ENCODE results near the gene SAFB. TPM values are rescaled to one million over a fixed set of nuclear protein-coding genes. Genes with fewer than 3 reads are reported as not detected.

SAFB gene
- polyA plus RNA-seq, 1 of the 3 experiments (the other 2 are of a cell fraction): 90.0 TPM

DNA sequence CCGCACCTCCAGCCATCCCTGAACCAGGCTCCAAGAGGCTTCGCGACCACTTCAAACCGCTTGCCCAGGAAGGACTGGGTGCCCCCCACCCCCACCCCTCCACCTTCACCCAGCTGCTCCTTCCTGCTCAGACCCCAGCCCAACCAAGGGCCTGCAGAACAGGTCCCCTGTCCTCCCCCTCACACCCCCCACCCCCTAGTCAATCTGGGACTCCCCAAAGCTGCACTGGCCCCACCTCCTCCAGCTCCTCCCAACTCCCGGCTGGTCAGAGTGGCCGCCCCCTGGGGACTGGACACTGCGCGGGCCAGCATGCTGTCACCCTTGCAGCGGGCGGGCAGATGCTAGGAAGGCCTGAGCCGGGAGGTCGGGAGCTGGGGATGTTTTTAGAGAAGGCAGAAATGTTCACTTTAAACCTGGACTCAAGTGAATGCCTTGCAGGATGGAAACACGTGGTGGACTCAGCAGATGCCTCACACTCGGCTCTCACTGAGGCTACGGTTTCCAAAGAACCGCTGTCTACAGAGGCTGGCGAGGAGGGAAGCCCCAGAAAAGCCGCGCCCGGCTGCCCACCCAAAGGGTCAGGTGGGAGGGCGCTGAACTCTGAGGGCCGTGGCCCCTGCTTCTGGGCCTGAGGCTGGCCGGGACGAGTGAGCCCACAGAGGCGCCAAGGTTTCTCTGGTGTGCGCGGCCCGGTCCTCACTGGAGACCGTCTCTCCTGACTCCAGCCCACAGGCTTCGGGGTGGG, 75.2 kb downstream of the SAFB start:
- POLR2A ChIA-PET: interaction anchor here (1.5 kb wide), 1 partner anchor 9 kb away, joined by 5 read pairs; the partner anchor contains the start of gene RPL36
- Histone ChIP-seq H3K4me2 (no peak overlapping the region), H2AFZ (ENCODE audit: low read depth) (no peak overlapping the region), H3K79me2 (ENCODE audit: insufficient read depth) (peaks cover 31% of the 10 kb centered on the region; the same call in 1 of the 2 replicates), H3K4me3 (ENCODE audit: low read depth in 2 of 2, low read length in 1 of 2) (no peak overlapping the region), H3K9me2 (no peaks in the 10 kb centered on the region), H3K9ac (no peak overlapping the region), H3K27ac (ENCODE audit: low read depth in 2 of 2, low read length in 1 of 2) (no peak overlapping the region; a peak in 1 of 4 replicates), H4K20me1 (ENCODE audit: insufficient read depth) (peaks cover 40% of the 10 kb centered on the region), H3F3A (replicated peaks; ENCODE audit: insufficient read depth) (peaks cover 29% of the 10 kb centered on the region), H3K27me3 (ENCODE audit: insufficient read depth) (no peaks in the 10 kb centered on the region), H3K4me1 (ENCODE audit: control insufficient read depth in 1 of 2, insufficient read depth in 2 of 2, low read depth in 1 of 2, low read length in 1 of 2) (peaks cover 0 to 11% of the 10 kb centered on the region in 2 experiments; a peak in 1 of 4 replicates), H3K36me3 (replicated peaks in 1 of 2; ENCODE audit: control insufficient read depth in 1 of 2, insufficient read depth in 2 of 2, low read length in 1 of 2) (peaks cover 15 to 63% of the 10 kb centered on the region in 2 experiments), H3K9me3 (no peaks in the 10 kb centered on the region)
- WGBS (ENCODE audit: low lambda C conversion rate): 95% methylated on average over 21 of the region's 30 CpGs
- TF ChIP-seq RXRA (IDR thresholded peaks at IDR 0.05; ENCODE audit: borderline replicate concordance, low read depth): no peak
- no peak for TF ChIP-seq CHD2 (IDR thresholded peaks at IDR 0.05; ENCODE audit: low read length, partially characterized antibody)
- no peak for TF ChIP-seq REST (IDR thresholded peaks at IDR 0.05; ENCODE audit: low read depth, low read length)
- TF ChIP-seq, protein P1, sequence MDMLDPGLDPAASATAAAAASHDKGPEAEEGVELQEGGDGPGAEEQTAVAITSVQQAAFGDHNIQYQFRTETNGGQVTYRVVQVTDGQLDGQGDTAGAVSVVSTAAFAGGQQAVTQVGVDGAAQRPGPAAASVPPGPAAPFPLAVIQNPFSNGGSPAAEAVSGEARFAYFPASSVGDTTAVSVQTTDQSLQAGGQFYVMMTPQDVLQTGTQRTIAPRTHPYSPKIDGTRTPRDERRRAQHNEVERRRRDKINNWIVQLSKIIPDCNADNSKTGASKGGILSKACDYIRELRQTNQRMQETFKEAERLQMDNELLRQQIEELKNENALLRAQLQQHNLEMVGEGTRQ (IDR thresholded peaks at IDR 0.05; ENCODE audit: borderline replicate concordance, low read depth, low read length): no peak
- TF ChIP-seq EP300 (IDR thresholded peaks at IDR 0.05; ENCODE audit: borderline replicate concordance in 1 of 2, low read depth in 1 of 2, low read length in 1 of 2): no peak
- TF ChIP-seq MXI1 (IDR thresholded peaks at IDR 0.05; ENCODE audit: low read depth, low read length): no peak
- TF ChIP-seq MEF2A (IDR thresholded peaks at IDR 0.05; ENCODE audit: borderline replicate concordance, low read depth): no peak
- no peak for TF ChIP-seq GABPA (IDR thresholded peaks at IDR 0.05; ENCODE audit: low read depth)
- TF ChIP-seq RAD21 (IDR thresholded peaks at IDR 0.05; ENCODE audit: low read length): no peak
- no peak for TF ChIP-seq JUND (IDR thresholded peaks at IDR 0.05)
- TF ChIP-seq, protein P2, sequence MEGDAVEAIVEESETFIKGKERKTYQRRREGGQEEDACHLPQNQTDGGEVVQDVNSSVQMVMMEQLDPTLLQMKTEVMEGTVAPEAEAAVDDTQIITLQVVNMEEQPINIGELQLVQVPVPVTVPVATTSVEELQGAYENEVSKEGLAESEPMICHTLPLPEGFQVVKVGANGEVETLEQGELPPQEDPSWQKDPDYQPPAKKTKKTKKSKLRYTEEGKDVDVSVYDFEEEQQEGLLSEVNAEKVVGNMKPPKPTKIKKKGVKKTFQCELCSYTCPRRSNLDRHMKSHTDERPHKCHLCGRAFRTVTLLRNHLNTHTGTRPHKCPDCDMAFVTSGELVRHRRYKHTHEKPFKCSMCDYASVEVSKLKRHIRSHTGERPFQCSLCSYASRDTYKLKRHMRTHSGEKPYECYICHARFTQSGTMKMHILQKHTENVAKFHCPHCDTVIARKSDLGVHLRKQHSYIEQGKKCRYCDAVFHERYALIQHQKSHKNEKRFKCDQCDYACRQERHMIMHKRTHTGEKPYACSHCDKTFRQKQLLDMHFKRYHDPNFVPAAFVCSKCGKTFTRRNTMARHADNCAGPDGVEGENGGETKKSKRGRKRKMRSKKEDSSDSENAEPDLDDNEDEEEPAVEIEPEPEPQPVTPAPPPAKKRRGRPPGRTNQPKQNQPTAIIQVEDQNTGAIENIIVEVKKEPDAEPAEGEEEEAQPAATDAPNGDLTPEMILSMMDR (IDR thresholded peaks at IDR 0.05): no peak
- peak; percentile 58 for DNase-seq
- CTCF ChIA-PET: interaction anchor here (1.2 to 2.6 kb wide), 2 partner anchors 8 to 10 kb away, joined by 3 to 7 read pairs; no protein-coding TSS in a partner anchor
